ENCODE measurements around the gene TMEM271.
"Not testable (repeated sequence)": the region's sequence is repeated elsewhere in the genome, so short reads cannot be mapped to it uniquely, and the experiment has no call there.

TMEM271 gene

GRCh38 chr4:578451-579443 is 2.7 kb upstream of the TMEM271 start:
- DNase-seq: no peak

DNA sequence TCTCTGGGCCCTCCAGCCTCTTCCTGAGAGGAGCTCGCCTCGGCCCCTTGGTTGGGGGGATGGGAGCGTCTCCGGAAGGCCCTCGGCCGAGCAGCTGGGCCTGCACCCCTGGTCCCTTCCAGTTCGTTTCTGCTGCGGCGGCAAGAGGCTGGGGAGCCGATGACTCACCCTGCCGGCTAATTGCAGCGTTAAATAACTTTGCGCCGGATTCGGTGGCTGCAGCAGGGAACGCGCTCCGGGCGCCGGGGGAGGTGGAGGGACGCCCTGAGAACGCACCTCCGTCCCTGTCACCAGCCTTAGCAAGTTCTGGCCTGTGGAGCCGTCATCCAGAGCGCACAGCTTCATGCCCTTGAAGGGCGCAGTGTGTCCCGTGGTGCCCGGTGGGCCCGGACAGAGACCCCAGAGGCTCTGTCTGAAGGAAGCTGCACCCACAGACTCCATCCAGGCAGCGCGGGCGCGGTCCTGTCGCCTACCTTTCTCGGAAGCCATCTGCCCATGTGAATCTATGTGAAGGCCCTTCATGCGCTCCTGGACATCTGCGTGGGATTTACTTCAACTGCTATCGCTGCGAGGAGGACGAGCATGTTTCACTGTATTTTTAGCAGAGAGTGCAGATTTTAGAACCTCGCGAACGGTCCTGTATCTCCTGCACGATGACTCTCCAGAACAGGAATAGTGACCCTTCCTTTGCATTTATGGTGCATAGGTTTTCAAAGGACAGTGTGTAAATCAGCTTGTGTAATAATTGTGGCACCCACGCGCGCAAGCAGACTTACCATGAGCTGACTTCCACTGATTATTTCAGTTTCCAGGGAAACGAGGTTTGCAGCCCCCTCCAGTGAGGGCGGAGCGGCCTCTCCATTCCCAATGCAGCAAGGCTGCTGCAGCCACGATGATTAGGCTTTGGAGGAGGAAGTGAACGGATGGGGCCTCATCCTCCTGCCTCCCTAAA is 1.7 kb upstream of the TMEM271 start:
- DNase-seq: peak; percentile 16 to 40

DNA sequence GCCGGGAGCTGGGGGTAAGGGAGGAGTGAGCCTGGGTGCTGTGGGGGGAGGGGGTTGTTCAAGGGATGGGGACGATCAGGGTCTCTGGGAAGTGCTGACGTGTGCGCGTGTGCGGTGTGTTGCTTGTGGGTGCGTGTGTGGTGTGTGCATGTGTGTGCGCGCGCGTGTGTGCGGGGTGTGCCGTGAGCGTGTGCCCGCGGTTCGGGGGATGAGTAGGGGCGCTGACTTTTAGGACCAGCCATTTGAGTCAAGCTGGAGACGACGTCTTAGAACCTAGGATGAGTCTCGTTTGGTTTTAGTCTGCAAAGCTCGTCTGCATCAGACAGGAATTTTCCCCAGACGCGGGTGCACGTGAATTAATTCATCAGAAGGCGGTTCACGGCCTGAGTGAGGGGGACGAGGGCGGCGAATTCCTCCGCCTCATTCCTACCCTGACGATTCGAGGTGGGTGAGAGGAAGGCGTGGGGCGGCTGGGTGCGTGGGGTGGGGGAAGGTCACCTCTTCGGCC is 950 bp upstream of the TMEM271 start:
- no peak for DNase-seq

GRCh38 chr4:575281-576141 is 584 bp downstream of the TMEM271 start:
- DNase-seq: peak; percentile 8 to 27

- DNase-seq: no peak
Measured at GRCh38 chr4:574346-575161, 1.5 kb downstream of the TMEM271 start.

DNA sequence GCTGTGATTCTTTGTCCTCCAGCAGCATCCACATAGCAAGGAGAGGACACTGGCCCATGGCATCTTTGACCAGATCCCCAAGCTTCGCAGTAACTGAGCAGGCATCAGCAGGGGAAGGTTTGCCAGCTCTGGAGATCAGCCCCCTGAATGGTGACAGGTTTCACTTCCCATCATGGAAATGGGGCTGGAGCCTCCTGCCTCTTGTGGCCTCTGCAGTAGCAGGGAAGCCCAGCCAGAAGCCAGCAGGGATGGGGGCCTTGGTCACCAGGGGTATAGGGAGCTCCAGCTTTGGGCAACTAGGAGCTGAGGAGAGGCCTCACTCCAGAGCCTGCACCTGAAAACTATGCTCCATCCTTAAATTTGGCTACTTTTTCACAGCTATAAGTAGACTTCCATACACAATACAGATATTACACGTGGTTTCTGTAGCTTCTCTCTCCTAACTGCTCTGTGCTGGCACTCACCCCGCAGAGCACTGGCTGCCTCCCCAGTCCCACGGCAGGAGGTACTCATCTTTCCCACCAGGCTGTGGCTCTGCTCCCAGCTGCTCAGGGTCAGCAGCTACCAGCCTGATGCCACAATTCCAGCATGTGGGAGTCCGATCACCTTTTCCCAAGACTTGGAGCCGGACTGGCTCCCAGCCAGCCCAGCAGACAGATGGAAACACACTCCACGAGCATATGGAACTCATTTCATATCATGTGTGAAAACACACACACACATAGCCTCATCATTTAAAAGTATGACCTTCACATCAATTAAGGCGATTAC is 2.8 kb downstream of the TMEM271 start:
- DNase-seq: no peak

DNA sequence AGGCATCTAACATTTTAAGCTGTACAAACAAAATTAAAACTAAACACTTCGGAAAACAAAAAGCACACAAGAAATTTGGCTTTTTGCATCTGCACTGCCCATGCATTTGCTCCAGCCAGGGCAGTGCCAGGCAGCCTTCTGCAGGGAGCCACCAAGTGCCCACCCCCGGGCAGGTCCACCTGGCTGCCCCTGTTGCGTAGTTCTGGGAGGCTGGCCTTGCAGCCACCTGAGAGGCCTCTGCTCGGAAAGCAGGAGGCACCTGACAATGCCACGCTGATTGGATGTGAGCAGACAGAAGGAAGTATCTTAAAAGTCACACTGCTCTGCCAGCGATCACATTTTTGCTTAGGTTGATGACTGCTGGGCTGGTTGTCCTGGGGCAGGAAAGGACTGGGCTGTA is 3.5 kb downstream of the TMEM271 start:
- no peak for DNase-seq

GRCh38 chr4:571838-572572 is 4.1 kb downstream of the TMEM271 start:
- DNase-seq: no peak

DNA sequence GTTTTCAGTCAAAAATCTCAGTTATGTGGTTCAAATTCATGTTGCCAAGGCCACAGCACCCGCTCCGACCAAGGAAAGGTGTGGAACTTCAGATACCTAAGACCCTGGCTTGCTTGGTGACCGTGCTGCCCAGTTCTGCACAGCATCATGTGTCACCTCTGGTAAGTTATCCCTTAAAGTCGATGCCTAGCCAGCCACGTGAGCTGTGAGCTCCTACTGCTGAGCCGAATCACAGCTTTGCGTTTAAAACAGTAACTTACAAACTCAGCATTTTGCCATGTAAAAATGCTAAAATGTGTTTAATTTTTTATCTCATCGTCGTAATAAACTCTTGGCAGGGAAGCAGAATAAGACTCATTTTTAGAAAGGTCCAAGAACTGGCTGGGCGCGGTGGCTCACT is 5.3 kb downstream of the TMEM271 start:
- DNase-seq: no peak

- DNase-seq: no peak
Measured at GRCh38 chr4:569958-570667, 6.0 kb downstream of the TMEM271 start.

DNA sequence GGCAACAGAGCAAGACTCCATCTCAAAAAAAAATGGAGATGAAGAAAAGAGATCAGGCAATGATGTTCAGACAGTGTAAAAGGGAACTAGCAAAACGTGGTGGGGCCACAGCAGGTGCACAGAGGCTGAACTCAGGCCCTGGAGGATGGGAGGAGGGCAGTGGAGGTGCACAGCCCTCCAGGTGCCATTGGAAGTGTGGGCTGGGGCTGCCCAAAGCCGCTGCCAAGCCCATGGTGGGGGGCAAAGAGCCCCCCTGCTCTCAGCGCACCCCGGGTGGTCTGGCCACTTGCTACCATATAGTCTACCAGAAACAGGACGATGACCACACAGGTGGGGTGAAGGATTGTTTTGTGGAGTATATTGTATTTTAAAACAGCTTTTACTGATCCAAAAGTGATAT is 7.1 kb downstream of the TMEM271 start:
- DNase-seq: no peak

GRCh38 chr4:568351-568652 is 7.8 kb downstream of the TMEM271 start:
- no peak for DNase-seq

DNA sequence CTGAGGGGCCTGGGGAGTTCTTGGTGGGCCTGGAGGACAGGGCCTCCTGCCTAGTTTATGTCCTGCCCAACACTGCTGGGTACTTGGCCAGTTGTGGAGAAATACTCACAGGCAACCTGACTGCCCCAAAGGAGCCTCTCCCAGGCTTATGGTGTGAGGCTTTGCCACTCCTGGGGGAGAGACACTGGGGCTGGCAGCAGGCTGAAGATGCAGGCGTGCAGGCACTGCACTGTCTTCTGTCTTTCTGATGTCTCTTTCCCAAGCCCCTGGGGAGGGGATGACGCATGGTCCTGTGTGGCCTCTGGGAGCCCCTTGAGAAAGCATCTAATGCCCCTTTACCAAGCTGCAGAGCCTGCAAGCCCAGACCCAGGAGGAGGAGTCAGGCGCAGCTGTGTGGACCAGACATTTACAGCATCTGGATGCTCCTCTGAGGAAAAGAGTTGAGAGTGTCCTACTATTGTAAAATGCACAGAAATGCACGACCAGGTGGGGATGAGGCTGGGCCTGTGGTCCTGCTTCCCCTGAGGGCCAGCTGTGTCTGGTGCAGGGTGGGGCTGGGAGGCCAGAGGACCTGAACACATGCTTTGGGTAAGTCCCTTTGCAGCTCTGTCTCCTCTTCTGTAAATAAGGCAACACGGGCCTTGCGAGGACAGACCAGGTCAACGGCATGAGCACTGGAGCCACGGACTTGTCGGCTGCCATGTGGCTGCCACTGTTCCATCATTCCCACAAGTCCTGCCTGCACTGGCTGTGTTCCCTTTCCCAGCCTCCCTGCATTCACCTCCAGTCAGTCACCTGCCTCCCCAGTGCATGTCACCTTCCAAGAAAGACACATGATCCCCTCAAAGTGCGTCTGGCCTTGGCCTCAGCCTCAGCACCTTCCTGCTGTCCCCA is 8.4 kb downstream of the TMEM271 start:
- DNase-seq: no peak

DNA sequence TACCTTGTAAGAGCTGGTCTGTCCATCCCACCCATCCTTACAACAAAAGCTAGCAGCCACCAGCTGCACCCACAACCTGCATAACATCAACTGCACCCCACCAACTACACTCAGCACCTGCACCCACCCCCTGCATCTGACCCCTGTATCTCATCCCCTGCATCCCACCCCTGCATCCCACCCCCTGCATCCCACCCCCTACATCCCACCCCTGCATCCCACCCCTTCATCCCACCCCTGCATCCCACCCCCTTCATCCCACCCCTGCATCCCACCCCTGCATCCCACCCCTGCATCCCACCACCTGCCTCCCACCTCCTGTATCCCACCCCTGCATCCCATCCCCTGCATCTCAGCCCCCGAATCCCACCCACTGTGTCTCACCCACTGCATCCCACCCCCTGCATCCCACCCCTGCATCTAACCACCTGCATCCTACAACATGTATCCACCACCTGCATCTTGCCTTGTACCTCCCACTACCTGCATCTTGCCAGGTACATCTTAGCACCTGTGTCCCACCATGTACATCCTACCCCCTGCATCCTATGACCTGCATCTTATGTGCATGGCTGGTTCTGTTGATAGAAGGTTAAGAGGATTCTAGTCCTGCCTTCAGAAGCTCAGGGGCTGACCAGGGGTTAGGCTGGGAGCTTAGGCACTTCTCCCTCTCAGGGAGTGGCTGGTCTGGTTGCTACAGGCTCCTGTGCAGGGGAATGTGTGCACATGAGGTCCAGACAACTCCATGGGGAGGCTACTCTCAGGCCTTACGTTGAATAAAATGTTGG is 9.4 kb downstream of the TMEM271 start:
- DNase-seq: no peak

GRCh38 chr4:566035-566434 is 10.1 kb downstream of the TMEM271 start:
- DNase-seq: no peak

GRCh38 chr4:565614-566013 is 10.5 kb downstream of the TMEM271 start:
- DNase-seq: not testable (repeated sequence)

GRCh38 chr4:562458-562857 is 13.6 kb downstream of the TMEM271 start:
- DNase-seq: not testable (repeated sequence)
